OCI-LY3 (cell line): ENCODE data around the gene CLSTN2.

Experiments used
- H2AFZ ChIP-seq: fragments of 200-600, 300-600 bp; shearing (Covaris generic); 2 replicates; pipeline ENCODE4 v1.6.0; 2014; ENCODE audit warnings: antibody characterized with exemption, low read depth, low read length
- H3K27ac ChIP-seq: fragments of 200-600, 300-600 bp; sonication (generic); 2 replicates; pipeline ENCODE4 v1.5.1; 2014; ENCODE audit warnings: mild to moderate bottlenecking, low read length, moderate library complexity, mixed read lengths
- H3K27me3 ChIP-seq: fragments of 200-600, 300-600 bp; sonication (generic); 2 replicates; pipeline ENCODE4 v1.6.1; 2014; ENCODE audit warnings: low read depth, low read length, mixed read lengths
- H3K36me3 ChIP-seq: fragments of 200-600, 300-600 bp; sonication (generic); replicated peaks from 2 replicates; pipeline ENCODE3; 2014; ENCODE audit warnings: low read depth, low read length, mixed read lengths
- H3K4me1 ChIP-seq: fragments of 300-600, 200-600 bp; sonication (generic); 2 replicates; pipeline ENCODE4 v1.6.1; 2014; ENCODE audit warnings: low read length, mixed read lengths
- H3K4me2 ChIP-seq: fragments of 200-600, 300-600 bp; sonication (generic); 2 replicates; pipeline ENCODE4 v1.6.1; 2014; ENCODE audit warnings: low read length, mixed read lengths
- H3K4me3 ChIP-seq: fragments of 300-600, 200-600 bp; sonication (generic); 2 replicates; pipeline ENCODE4 v1.5.1; 2014; ENCODE audit warnings: antibody characterized with exemption, mild to moderate bottlenecking, low read length, moderate library complexity
- H3K79me2 ChIP-seq: fragments of 300-600, 200-600 bp; shearing (Covaris generic); 2 replicates; pipeline ENCODE4 v1.6.1; 2014; ENCODE audit warnings: mild to moderate bottlenecking, low read length, mixed read lengths
- H3K9ac ChIP-seq: fragments of 300-600, 200-600 bp; shearing (Covaris generic); 2 replicates; pipeline ENCODE4 v1.6.0; 2014; ENCODE audit warnings: mild to moderate bottlenecking, low read length, moderate library complexity
- H3K9me3 ChIP-seq: fragments of 200-600, 300-600 bp; shearing (Covaris generic); 2 replicates; pipeline ENCODE4 v1.6.1; 2014; ENCODE audit warnings: low read length, mixed read lengths; ENCODE audit not compliant: insufficient read depth
- H4K20me1 ChIP-seq: fragments of 200-600, 300-600 bp; sonication (generic); 2 replicates; pipeline ENCODE4 v1.6.1; 2016; ENCODE audit warnings: low read length, mixed read lengths; ENCODE audit not compliant: insufficient read depth
- EZH2phosphoT487 ChIP-seq: fragments of 200-600 bp; shearing (Covaris generic); IDR thresholded peaks from 2 replicates; pipeline ENCODE4 v1.6.1; 2018; ENCODE audit warnings: antibody characterized with exemption, mixed run types, low read depth
- TF ChIP-seq, protein P1 (sequence below): fragments of 200-600, 300-600 bp; sonication (generic); IDR thresholded peaks from 2 replicates; pipeline ENCODE4 v1.5.1; 2014; ENCODE audit warnings: antibody characterized with exemption, low read length, low read depth

The CLSTN2 gene

DNA sequence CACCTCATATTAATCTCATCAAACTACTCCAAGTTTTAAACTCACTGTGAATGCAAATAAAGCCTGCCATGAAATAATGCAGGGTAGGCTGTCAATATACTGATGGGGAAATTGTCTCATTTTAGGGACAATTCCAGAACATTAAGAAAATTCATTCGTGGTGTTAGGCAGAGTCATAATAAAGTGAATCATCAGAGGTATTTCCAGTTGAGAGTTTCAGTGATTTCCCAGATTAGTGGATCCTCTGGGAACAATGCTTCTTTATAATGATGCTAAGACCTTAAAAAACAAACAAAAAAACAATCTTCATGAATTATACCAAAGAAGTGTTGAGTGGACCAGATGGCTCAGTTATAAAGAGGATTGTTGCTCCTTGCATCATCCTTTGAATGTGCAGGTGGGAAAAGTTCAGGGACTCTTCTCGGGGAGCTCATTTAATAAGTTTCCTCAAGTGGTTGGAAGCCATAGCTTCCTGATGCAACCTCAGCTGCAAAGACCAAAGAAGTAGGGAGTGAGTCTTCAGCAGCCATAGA, 381.9 kb downstream of the CLSTN2 start:
- TF ChIP-seq, protein P1, sequence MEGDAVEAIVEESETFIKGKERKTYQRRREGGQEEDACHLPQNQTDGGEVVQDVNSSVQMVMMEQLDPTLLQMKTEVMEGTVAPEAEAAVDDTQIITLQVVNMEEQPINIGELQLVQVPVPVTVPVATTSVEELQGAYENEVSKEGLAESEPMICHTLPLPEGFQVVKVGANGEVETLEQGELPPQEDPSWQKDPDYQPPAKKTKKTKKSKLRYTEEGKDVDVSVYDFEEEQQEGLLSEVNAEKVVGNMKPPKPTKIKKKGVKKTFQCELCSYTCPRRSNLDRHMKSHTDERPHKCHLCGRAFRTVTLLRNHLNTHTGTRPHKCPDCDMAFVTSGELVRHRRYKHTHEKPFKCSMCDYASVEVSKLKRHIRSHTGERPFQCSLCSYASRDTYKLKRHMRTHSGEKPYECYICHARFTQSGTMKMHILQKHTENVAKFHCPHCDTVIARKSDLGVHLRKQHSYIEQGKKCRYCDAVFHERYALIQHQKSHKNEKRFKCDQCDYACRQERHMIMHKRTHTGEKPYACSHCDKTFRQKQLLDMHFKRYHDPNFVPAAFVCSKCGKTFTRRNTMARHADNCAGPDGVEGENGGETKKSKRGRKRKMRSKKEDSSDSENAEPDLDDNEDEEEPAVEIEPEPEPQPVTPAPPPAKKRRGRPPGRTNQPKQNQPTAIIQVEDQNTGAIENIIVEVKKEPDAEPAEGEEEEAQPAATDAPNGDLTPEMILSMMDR = no peak
- TF ChIP-seq EZH2phosphoT487 = no peak
- Histone ChIP-seq H3K79me2 (no peaks in the 10 kb centered on the region), H3K4me2 (no peak overlapping the region), H3K4me3 (no peak overlapping the region), H4K20me1 (no peaks in the 10 kb centered on the region), H3K4me1 (no peaks in the 10 kb centered on the region), H2AFZ (no peak overlapping the region), H3K27ac (no peak overlapping the region), H3K9me3 (no peaks in the 10 kb centered on the region), H3K9ac (no peak overlapping the region), H3K27me3 (peaks cover 22% of the 10 kb centered on the region), H3K36me3 (no peaks in the 10 kb centered on the region)

DNA sequence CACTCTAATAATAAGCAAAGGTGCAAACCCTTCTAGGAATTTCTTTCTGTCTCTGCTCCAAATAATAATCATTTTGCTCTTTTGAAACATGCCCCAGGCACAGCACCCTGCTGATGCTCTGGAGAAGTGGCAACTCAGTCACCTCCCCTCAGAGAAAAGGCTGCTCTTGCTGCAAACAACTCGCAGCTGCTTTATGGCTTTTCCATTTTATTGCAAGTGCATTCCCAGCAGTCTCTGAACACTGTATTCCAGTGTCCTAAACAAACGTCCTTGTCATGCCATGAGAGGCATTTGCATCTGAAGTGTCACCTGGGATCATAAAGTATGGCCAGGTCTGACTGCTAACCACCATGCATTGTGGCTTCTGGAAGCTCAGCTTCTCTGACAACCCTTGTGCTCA, 384.8 kb downstream of the CLSTN2 start:
- H3K9ac ChIP-seq = no peak overlapping the region
- no peaks in the 10 kb centered on the region for H3K4me1 ChIP-seq
- H3K4me2 ChIP-seq = no peak overlapping the region
- H3K79me2 ChIP-seq = no peaks in the 10 kb centered on the region
- no peak overlapping the region for H3K27ac ChIP-seq
- no peaks in the 10 kb centered on the region for H3K36me3 ChIP-seq
- H3K4me3 ChIP-seq = no peak overlapping the region
- H4K20me1 ChIP-seq = no peaks in the 10 kb centered on the region
- TF ChIP-seq EZH2phosphoT487 = no peak
- TF ChIP-seq, protein P1 = no peak
- H2AFZ ChIP-seq = no peak overlapping the region
- peaks cover 31% of the 10 kb centered on the region for H3K27me3 ChIP-seq
- no peaks in the 10 kb centered on the region for H3K9me3 ChIP-seq

DNA sequence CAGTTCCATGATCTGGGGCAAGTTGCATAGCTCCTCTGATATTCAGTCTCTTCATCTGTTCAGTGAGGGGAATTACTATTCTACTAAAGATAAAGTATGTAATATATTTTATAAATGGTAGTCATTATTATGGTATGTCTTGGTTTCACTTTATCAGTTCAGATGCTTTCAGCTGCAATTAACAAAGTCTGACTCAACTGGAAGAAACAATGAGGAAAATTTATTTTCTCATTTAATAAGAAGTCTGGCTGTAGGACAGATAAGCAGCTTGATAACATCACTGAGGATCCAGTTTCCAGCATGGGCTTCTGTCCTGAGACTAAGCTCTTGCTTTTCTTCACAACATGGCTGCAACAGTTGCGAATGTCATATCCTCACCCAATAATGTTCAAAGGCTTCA, 388.6 kb downstream of the CLSTN2 start:
- H3K4me2 ChIP-seq = no peak overlapping the region
- H3K4me3 ChIP-seq = no peak overlapping the region
- H3K36me3 ChIP-seq = no peaks in the 10 kb centered on the region
- H3K79me2 ChIP-seq = no peaks in the 10 kb centered on the region
- H3K27me3 ChIP-seq = peaks cover 49% of the 10 kb centered on the region
- H4K20me1 ChIP-seq = no peaks in the 10 kb centered on the region
- TF ChIP-seq, protein P1 = no peak
- TF ChIP-seq EZH2phosphoT487 = no peak
- H3K9me3 ChIP-seq = no peaks in the 10 kb centered on the region
- no peaks in the 10 kb centered on the region for H3K4me1 ChIP-seq
- H2AFZ ChIP-seq = no peak overlapping the region
- no peak overlapping the region for H3K9ac ChIP-seq
- H3K27ac ChIP-seq = no peak overlapping the region

DNA sequence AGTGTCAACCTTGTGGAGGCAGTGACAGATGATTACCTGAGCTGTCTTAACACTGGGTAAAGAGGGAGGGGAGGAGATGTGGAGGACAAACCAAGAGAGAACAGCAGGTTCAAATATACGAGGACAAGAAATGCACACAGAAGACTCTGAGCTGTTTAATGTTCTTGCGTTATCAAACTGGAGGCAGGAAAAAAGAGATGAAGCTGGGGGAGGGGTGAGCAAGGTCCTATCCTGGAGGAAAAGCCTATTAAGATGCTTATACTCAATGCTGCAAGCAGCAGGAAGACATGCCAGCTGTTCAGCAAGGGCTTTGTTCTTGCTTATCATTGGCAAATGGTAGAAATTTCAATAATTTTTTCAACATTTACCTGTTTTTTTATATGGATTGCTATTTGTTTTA, 397.1 kb downstream of the CLSTN2 start:
- H3K36me3 ChIP-seq = no peaks in the 10 kb centered on the region
- no peak overlapping the region for H3K4me3 ChIP-seq
- no peak overlapping the region for H3K4me2 ChIP-seq
- H3K9me3 ChIP-seq = no peaks in the 10 kb centered on the region
- H4K20me1 ChIP-seq = no peaks in the 10 kb centered on the region
- H3K27me3 ChIP-seq = peaks cover 9% of the 10 kb centered on the region
- H3K79me2 ChIP-seq = no peaks in the 10 kb centered on the region
- no peak for TF ChIP-seq EZH2phosphoT487
- TF ChIP-seq, protein P1 = no peak
- 0 out of 2 replicates have a peak, but pooled peaks cover 5% of the 10 kb centered on the region for H3K4me1 ChIP-seq
- no peak overlapping the region for H3K9ac ChIP-seq
- H2AFZ ChIP-seq = no peak overlapping the region
- no peak overlapping the region for H3K27ac ChIP-seq
